Epithelial cell of proximal tubule (primary cell): ENCODE measurements around the gene SOBP. TPM values are rescaled to one million over a fixed set of nuclear protein-coding genes. Genes with fewer than 3 reads are reported as not detected.

Source experiments
- DNase-seq: peaks from one replicate; pipeline ENCODE4 v3.0.0-alpha.2; 2011; ENCODE audit warnings: low read depth
- H3K4me3 ChIP-seq: 2 replicates; pipeline ENCODE4 v1.5.1; 2011; ENCODE audit warnings: low read depth, mild to moderate bottlenecking, low read length
- total RNA-seq: library from RNA; depleted of rRNA; stranded (reverse); fragments of >200 nt; gene quantifications from 2 replicates; pipeline ENCODE4 v1.2.3, GENCODE V29; 2015
- TF ChIP-seq, protein P1 (sequence below): conservative IDR thresholded peaks from 2 replicates; pipeline ENCODE4 v1.5.1; 2012; ENCODE audit warnings: low read depth, mild to moderate bottlenecking, low read length

The SOBP gene
- total RNA-seq, 1 donor from 2014 or later: 2.5 TPM

- H3K4me3 ChIP-seq: no peak overlapping the region
- DNase-seq: peak; percentile 74
- TF ChIP-seq, protein P1, sequence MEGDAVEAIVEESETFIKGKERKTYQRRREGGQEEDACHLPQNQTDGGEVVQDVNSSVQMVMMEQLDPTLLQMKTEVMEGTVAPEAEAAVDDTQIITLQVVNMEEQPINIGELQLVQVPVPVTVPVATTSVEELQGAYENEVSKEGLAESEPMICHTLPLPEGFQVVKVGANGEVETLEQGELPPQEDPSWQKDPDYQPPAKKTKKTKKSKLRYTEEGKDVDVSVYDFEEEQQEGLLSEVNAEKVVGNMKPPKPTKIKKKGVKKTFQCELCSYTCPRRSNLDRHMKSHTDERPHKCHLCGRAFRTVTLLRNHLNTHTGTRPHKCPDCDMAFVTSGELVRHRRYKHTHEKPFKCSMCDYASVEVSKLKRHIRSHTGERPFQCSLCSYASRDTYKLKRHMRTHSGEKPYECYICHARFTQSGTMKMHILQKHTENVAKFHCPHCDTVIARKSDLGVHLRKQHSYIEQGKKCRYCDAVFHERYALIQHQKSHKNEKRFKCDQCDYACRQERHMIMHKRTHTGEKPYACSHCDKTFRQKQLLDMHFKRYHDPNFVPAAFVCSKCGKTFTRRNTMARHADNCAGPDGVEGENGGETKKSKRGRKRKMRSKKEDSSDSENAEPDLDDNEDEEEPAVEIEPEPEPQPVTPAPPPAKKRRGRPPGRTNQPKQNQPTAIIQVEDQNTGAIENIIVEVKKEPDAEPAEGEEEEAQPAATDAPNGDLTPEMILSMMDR: no peak
These were observed 151.6 kb downstream of the SOBP start for GRCh38 chr6:107641500-107641941.

- TF ChIP-seq, protein P1: no peak
- no peak for DNase-seq
- H3K4me3 ChIP-seq: no peak overlapping the region
These were observed 152.4 kb downstream of the SOBP start for GRCh38 chr6:107642095-107642860.

DNA sequence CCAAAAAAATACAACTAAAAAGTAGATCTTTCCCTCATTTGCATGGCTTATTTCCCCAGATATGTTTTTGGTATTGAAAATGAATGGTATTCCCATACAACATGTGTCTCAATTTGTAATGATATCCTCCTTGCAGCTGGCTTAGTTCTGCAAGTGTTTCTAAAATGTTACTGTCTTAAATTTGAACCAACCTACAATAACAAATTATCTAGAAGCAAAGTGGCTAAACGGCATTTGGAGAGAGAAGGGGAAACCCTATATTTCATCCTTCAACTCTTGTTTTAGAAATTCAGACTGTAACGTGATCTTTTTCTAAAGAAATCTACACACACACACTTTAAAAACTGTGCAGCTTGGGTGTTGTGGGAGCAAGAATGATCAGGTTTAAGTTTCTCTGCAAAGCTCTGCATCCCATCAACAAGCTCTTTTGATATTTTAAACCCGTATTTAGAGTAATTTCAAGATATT lies 153.0 kb downstream of the SOBP start:
- TF ChIP-seq, protein P1: no peak
- no peak for DNase-seq
- H3K4me3 ChIP-seq: no peak overlapping the region

DNA sequence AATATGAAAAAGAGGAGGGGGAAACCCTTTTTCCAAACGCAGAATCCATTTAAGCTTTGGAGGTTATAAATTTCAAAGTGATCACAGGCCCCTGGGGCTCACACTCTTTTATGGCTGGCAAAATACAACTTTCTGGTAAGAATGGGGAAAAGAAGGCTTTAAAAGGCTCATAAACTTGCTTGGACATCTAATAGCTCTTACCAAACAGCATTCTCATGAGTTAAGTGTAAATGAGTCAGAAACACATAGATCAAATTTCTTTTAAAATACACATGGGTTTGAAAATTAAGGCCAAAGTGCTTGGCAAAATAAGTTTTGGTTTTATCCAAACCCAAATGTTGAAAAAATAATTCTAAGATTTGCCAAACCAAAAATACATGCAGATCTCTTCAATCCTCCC lies 154.6 kb downstream of the SOBP start:
- TF ChIP-seq, protein P1: no peak
- no peak for DNase-seq
- no peak overlapping the region for H3K4me3 ChIP-seq

GRCh38 chr6:107645740-107646139 lies 155.8 kb downstream of the SOBP start:
- TF ChIP-seq, protein P1: no peak
- H3K4me3 ChIP-seq: no peak overlapping the region
- no peak for DNase-seq

- TF ChIP-seq, protein P1: no peak
- no peak overlapping the region for H3K4me3 ChIP-seq
- no peak for DNase-seq
These were observed 156.3 kb downstream of the SOBP start for GRCh38 chr6:107646176-107646575.
